IPS-18a (cell line): Measurements from ENCODE around the gene GJA4.

Experiments used
- H3K27ac ChIP-seq: one replicate; pipeline ENCODE4 v1.5.1; 2013; ENCODE audit warnings: low read length
- H3K27me3 ChIP-seq: one replicate; pipeline ENCODE4 v1.6.1; 2013; ENCODE audit warnings: mild to moderate bottlenecking, low read length; ENCODE audit not compliant: control insufficient read depth, insufficient read depth
- H3K36me3 ChIP-seq: one replicate; pipeline ENCODE4 v1.6.1; 2013; ENCODE audit warnings: low read depth, low read length; ENCODE audit not compliant: control insufficient read depth
- H3K4me1 ChIP-seq: one replicate; pipeline ENCODE4 v1.6.1; 2013; ENCODE audit warnings: low read depth, low read length; ENCODE audit not compliant: control insufficient read depth
- H3K4me3 ChIP-seq: one replicate; pipeline ENCODE4 v1.5.1; 2013; ENCODE audit warnings: low read length
- H3K9ac ChIP-seq: one replicate; pipeline ENCODE4 v1.6.1; 2013; ENCODE audit warnings: mild to moderate bottlenecking, low read length, moderate library complexity
- H3K9me3 ChIP-seq: one replicate; pipeline ENCODE4 v1.6.1; 2013; ENCODE audit warnings: low read depth, low read length; ENCODE audit not compliant: control insufficient read depth

The GJA4 gene

GRCh38 chr1:34792868-34793727 lies at the start of gene GJA4:
Gene GJA4, plus strand, starts transcription at chr1:34792999. Its CDS starts 1,215 bp downstream, at chr1:34794214.
- H3K27me3 ChIP-seq = peaks cover 13% of the 10 kb centered on the region
- H3K27ac ChIP-seq = no peak within 1 kb of the TSS
- peak within 1 kb of the TSS; percentile 46 for H3K4me3 ChIP-seq
- peaks cover 5% of the 10 kb centered on the region for H3K4me1 ChIP-seq
- H3K9ac ChIP-seq = no peak within 1 kb of the TSS
- no peaks in the 10 kb centered on the region for H3K36me3 ChIP-seq
- H3K9me3 ChIP-seq = no peaks in the 10 kb centered on the region

DNA sequence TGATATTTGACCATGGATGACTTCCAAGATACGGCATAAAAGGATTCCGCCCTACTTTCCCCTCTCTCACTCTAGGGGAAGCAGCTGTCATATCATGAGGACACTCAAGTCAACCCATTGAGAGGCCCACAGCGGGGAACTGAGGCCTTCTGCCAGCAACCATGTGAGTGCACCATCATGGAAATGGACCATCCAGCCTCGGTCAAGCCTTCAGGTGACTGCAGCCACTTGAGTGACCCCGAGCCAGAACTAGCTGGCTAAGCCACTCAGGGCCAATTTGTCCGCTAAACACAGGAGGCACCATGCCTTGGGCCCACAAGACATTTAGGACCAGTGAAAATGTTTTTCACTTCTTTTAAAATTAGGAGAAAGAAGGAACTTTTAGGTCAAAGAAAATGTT lies 49.0 kb upstream of the GJA4 start:
- H3K27ac ChIP-seq = no peak overlapping the region
- no peak overlapping the region for H3K9ac ChIP-seq
- H3K4me3 ChIP-seq = no peak overlapping the region
- peaks cover 9% of the 10 kb centered on the region for H3K27me3 ChIP-seq
- H3K36me3 ChIP-seq = no peaks in the 10 kb centered on the region
- H3K9me3 ChIP-seq = no peaks in the 10 kb centered on the region
- no peaks in the 10 kb centered on the region for H3K4me1 ChIP-seq

DNA sequence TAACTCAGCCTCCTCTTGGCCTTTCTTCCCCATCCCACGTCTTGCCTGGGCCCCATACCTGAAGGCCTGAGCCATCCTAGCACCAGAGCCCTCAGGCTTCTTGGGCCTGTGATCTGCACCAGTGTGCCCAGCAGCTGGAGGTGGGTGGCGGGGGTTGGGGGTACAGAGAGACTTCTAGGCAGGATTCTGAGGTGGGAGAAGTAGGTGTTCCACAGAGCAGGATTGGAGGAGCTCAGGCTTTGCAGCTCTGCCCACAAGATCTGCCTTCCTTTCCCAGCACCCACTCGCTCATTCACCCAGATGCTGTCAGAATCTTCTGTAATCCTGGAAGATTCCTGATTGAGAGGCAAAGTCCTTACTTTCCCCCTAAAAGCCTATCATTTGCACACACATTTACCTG lies 47.9 kb upstream of the GJA4 start:
- Histone ChIP-seq H3K4me3 (no peak overlapping the region), H3K36me3 (no peaks in the 10 kb centered on the region), H3K9ac (no peak overlapping the region), H3K27me3 (peaks cover 9% of the 10 kb centered on the region), H3K9me3 (no peaks in the 10 kb centered on the region), H3K4me1 (no peaks in the 10 kb centered on the region), H3K27ac (no peak overlapping the region)

DNA sequence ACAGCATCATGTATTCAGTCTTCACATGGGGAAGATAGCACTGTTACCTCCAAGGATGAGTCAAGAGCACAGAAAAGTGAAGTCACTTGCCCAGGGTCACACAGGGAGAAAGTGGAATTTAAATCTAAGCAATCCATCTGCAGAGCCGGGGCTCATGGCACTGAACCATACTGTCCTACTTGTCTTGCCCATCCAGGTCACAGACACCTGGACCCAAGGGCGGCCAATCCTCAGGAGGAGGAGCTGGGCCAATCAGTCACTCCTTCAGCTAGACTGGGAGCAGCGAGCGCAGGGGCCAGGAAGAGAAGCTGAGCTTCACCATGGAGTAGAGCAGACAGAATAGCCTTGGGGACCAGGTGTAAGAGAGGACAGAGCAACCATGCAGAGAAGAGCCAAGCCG lies 47.1 kb upstream of the GJA4 start:
- H3K27ac ChIP-seq = no peak overlapping the region
- no peak overlapping the region for H3K4me3 ChIP-seq
- no peaks in the 10 kb centered on the region for H3K9me3 ChIP-seq
- no peak overlapping the region for H3K9ac ChIP-seq
- H3K4me1 ChIP-seq = no peaks in the 10 kb centered on the region
- H3K27me3 ChIP-seq = peaks cover 9% of the 10 kb centered on the region
- no peaks in the 10 kb centered on the region for H3K36me3 ChIP-seq

DNA sequence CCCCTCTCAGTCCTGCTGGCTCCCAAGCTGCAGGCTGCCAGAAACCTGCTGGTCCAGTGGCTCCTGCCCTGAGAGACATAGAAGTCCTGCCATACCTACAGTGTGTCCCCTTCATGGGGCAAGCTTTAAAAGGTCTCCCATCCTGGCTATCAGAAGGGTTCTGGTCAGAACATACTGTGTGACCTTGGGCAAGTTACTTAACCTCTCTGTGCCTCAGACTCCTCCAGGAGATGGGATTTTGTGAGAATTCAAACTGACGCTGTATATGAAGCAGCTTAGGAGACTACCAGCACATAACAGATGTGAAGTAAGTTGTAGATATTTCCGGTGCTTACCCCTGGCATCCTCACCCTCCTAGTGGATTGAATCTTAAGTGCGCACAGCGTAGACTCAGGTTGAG lies 46.7 kb upstream of the GJA4 start:
- Histone ChIP-seq H3K27me3 (peaks cover 9% of the 10 kb centered on the region), H3K4me3 (no peak overlapping the region), H3K27ac (no peak overlapping the region), H3K9ac (no peak overlapping the region), H3K9me3 (no peaks in the 10 kb centered on the region), H3K36me3 (no peaks in the 10 kb centered on the region), H3K4me1 (no peaks in the 10 kb centered on the region)

DNA sequence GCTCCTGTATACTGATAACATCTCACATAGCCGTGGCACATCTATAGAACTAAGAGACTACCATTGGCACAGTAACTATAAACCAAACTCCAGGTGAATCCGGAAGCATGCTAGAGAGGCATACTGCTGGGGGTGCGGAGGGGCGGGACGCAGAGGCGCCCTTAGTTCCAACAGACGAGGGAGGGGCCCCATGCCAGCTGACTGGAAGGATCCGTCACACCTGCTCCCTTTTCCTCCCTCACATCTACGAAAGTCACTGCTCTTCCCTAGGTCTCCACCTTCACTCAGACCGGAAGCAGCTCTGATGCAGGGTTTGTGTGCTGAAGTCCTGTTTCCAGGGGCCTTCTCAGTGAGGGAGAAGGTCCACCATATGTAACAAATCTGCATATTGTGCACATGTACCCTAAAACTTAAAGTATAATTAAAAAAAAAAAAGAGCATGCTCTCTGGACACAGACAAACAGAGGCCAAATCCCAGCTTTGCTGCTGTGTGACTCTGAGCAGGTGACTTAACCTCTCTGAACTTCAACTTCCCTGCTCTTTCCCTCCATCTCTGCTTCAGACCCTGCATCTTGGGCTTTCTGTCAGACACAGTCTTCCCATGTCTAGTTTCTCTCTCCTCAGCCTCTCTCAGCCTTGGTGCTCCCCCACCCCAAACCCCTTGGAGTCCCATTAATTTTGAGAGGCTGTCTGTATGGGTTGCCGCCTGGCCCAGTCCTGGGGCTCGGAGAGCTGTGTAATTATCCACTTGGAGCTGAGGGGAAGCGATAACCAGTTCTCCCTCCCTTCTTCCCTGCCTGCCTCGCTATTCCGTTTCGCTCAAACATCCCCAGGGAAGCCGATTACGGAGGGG lies 45.8 kb upstream of the GJA4 start:
- H3K4me3 ChIP-seq = no peak overlapping the region
- H3K9me3 ChIP-seq = no peaks in the 10 kb centered on the region
- H3K4me1 ChIP-seq = no peaks in the 10 kb centered on the region
- no peaks in the 10 kb centered on the region for H3K36me3 ChIP-seq
- no peak overlapping the region for H3K9ac ChIP-seq
- no peak overlapping the region for H3K27ac ChIP-seq
- peaks cover 5% of the 10 kb centered on the region for H3K27me3 ChIP-seq

- Histone ChIP-seq H3K9ac (no peak overlapping the region), H3K9me3 (no peaks in the 10 kb centered on the region), H3K36me3 (no peaks in the 10 kb centered on the region), H3K27me3 (no peaks in the 10 kb centered on the region), H3K27ac (no peak overlapping the region), H3K4me1 (no peaks in the 10 kb centered on the region), H3K4me3 (no peak overlapping the region)
Observed at GRCh38 chr1:34747638-34747941, 45.2 kb upstream of the GJA4 start.

- no peaks in the 10 kb centered on the region for H3K36me3 ChIP-seq
- H3K9ac ChIP-seq = no peak overlapping the region
- H3K4me3 ChIP-seq = no peak overlapping the region
- H3K27ac ChIP-seq = no peak overlapping the region
- H3K4me1 ChIP-seq = no peaks in the 10 kb centered on the region
- no peaks in the 10 kb centered on the region for H3K27me3 ChIP-seq
- no peaks in the 10 kb centered on the region for H3K9me3 ChIP-seq
Observed at GRCh38 chr1:34749992-34750391, 42.8 kb upstream of the GJA4 start.

GRCh38 chr1:34750610-34751009 lies 42.2 kb upstream of the GJA4 start:
- H3K27ac ChIP-seq = no peak overlapping the region

DNA sequence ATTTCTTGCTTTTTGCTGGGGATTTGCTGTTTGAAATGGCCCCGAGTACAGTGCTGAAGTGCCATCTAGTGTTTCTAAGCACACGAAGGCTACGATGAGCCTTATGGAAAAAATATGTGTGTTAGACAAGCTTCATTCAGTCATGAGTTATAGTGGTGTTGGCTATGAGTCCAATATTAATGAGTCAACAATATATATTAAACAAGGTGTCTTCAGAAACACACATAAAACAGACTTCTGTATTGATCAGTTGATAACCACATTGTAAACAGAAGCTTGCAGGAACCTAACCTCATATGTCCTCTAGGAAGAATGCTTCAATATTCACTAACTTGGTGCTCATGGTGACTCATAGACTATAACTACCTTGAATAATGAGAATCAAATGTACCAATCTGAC lies 39.6 kb upstream of the GJA4 start:
- H3K9me3 ChIP-seq = no peaks in the 10 kb centered on the region
- no peaks in the 10 kb centered on the region for H3K27me3 ChIP-seq
- H3K4me1 ChIP-seq = no peaks in the 10 kb centered on the region
- H3K36me3 ChIP-seq = no peaks in the 10 kb centered on the region
- H3K27ac ChIP-seq = no peak overlapping the region
- H3K4me3 ChIP-seq = no peak overlapping the region
- H3K9ac ChIP-seq = no peak overlapping the region

More at GRCh38 chr1:34750610-34751009, 42.2 kb upstream of the GJA4 start:
- H3K9me3 ChIP-seq = no peaks in the 10 kb centered on the region
- no peaks in the 10 kb centered on the region for H3K27me3 ChIP-seq
- H3K9ac ChIP-seq = no peak overlapping the region
- H3K4me3 ChIP-seq = no peak overlapping the region
- no peaks in the 10 kb centered on the region for H3K4me1 ChIP-seq
- no peaks in the 10 kb centered on the region for H3K36me3 ChIP-seq

GRCh38 chr1:34754964-34755637 lies 37.7 kb upstream of the GJA4 start, which contains the start of gene GJB5:
Gene GJB5, plus strand, starts transcription at chr1:34755047. Its CDS starts 2,284 bp downstream, at chr1:34757331.
- Histone ChIP-seq H3K4me1 (peaks cover 6% of the 10 kb centered on the region), H3K36me3 (no peaks in the 10 kb centered on the region), H3K9me3 (no peaks in the 10 kb centered on the region), H3K9ac (no peak within 1 kb of the TSS), H3K27me3 (no peaks in the 10 kb centered on the region), H3K27ac (no peak within 1 kb of the TSS), H3K4me3 (no peak within 1 kb of the TSS)
